ENCODE measurements around the gene UNC119. TPM values are rescaled to one million over a fixed set of nuclear protein-coding genes. Genes with fewer than 3 reads are reported as not detected.
"Not testable (repeated sequence)": the region's sequence is repeated elsewhere in the genome, so short reads cannot be mapped to it uniquely, and the experiment has no call there.

UNC119 gene
- polyA plus RNA-seq, 4 donors, result 54.4 to 74.1 (median 59.7) TPM

GRCh38 chr17:28524476-28525424, 27.7 kb downstream of the UNC119 start:
- DNase-seq (ENCODE audit: low read depth in 4 of 4, low spot score in 3 of 4), result peak; percentile 41 to 71 (median 68)

- no peak for DNase-seq (ENCODE audit: low read depth in 4 of 4, low spot score in 3 of 4)
These were observed 28.5 kb downstream of the UNC119 start for GRCh38 chr17:28523876-28524275.

DNA sequence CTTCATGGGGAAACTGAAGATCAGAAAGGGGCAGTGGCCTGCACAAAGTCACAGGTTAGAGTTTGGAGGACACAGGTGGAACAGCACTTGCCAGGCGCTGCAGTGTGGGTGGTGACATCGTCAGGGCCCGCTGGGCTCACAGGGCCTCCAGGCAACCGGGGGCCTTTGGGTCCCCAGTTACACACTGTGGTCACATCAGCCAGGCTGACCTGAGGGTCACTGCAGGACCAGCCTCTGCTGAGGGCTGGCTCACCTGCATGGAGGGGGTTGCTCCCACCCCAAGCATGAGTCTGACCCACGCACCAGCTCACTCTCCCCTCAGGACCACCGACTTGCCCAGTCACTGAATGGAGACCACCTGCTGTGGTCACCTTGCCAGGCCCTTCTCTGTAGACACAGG, 29.2 kb downstream of the UNC119 start:
- no peak for DNase-seq (ENCODE audit: low read depth in 4 of 4, low spot score in 3 of 4)

DNA sequence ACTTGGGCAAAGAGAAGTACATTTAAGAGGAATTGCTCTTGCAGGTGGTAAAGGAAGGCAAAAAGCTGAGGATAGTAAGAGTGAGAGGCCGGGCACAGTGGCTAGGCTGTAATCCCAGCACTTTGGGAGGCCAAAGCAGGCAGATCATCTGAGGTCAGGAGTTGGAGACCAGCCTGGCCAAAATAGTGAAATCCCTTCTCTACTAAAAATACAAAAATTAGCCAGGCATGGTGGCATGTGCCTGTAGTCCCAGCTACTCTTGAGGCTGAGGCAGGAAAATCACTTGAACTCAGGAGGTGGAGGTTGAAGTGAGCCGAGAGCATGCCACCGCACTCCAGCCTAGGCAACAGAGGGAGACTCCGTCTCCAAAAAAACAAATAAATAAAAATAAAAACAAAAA, 30.1 kb downstream of the UNC119 start:
- not testable (repeated sequence) for DNase-seq (ENCODE audit: low read depth in 4 of 4, low spot score in 3 of 4)

DNA sequence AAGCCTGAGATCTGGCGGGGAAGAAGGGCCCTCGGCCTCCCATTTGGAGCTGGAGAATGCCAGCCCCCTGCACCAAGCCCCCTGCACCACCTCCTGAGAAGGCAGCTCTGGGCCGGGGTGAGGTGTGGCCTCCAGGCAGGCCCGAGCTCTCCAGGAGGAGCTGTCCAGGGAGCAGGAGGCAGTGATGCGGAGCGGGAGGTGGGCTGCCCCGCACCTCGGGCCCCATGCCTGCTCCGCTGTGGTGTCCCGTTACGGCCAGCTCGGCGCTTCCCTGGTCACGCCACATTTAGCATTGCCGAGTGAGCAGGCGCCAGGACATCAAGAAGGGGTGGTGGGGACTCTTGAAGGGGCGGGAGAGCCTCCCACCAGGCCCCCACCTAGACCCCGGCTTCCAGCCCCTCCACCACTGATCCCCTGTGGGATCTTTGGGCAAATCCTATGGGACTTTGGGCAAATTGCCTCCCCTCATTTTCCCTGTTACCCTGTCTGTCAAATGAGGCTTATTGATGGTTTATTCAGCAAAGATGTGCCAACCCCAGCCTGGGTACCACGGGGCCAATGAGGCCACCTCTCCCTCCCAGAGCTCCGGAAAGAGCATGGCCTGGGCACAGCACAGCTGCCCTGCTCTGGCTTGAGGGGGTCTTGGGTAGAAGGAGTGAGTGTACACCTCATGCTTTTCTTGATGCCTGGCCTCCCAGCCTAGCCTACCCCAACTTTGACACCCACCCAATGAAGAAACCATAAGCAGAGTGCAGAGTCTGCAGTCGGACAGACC, 30.9 kb downstream of the UNC119 start:
- peak in 3 of 4 donors; percentile 43 to 62 (median 54) for DNase-seq (ENCODE audit: low read depth in 4 of 4, low spot score in 3 of 4)

- no peak for DNase-seq (ENCODE audit: low read depth in 4 of 4, low spot score in 3 of 4)
These were observed 31.7 kb downstream of the UNC119 start for GRCh38 chr17:28520687-28521086.

- no peak for DNase-seq (ENCODE audit: low read depth in 4 of 4, low spot score in 3 of 4)
These were observed 33.2 kb downstream of the UNC119 start for GRCh38 chr17:28519236-28519635.

DNA sequence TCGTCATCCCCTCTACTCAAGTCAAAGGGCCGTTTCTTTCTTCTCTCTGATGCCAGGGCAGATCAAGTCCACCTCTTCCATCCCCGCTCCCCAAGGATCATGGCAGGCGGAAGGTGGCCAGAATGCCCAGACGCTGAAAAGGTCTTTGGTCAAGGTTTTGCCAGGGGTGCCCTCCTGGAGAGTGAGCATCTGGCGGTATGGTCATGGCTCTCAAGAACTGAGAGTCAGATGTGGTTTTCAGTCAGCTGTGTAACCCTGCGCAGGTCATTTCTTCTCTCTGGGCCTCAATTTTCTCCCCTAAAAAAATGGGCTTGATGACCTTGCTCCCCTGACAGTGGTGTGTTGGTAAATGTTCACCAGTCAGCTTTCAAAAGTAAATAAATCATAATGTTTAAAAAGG, 33.8 kb downstream of the UNC119 start:
- DNase-seq (ENCODE audit: low read depth in 4 of 4, low spot score in 3 of 4), result no peak

GRCh38 chr17:28518132-28518531, 34.3 kb downstream of the UNC119 start:
- DNase-seq (ENCODE audit: low read depth in 4 of 4, low spot score in 3 of 4), result no peak

- no peak for DNase-seq (ENCODE audit: low read depth in 4 of 4, low spot score in 3 of 4)
These were observed 36.9 kb downstream of the UNC119 start for GRCh38 chr17:28515518-28515917.

DNA sequence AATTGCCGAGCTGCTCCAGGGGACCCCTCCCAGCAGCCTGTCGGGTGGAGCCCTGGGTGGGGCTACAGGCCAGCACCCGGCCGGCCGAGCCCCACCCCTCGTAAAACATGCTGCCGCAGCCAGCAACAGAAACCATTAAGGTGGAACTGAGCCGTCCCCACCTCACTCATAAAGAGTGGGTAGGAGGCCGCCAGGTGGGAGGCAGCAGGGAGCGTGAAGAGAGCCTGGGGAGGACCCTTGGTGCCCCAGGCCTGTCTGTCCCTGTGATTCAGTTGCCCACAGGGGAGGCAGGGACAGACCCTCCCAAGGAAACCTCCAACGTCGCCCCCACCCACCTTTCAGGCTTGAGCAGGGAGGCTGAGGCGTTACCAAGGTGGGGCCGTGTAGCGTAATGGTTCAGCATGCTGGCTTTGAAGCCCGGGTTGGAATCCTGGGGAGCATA, 37.8 kb downstream of the UNC119 start:
- no peak for DNase-seq (ENCODE audit: low read depth in 4 of 4, low spot score in 3 of 4)

DNA sequence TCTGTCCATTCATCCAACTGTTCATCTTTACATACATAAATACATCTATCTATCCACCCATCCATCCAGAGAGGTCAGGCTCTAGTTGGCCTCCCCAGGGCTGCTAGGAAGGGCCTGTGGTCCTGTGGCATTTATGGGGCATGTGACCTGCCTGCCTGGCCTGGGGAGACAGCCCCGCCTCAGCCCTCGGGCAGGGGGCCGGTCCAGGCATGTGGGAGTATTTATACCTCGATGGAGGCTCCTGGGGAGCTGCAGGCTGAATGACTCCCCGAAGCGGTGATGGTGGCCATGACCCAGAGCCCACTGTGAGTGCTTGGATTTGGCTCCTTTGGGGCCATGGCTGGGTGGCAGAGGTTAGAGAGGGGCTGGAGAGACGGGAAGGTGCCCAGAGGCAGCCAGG, 38.9 kb downstream of the UNC119 start:
- DNase-seq (ENCODE audit: low read depth in 4 of 4, low spot score in 3 of 4), result no peak

GRCh38 chr17:28511858-28512461, 40.5 kb downstream of the UNC119 start:
- no peak for DNase-seq (ENCODE audit: low read depth in 4 of 4, low spot score in 3 of 4)

- DNase-seq (ENCODE audit: low read depth in 4 of 4, low spot score in 3 of 4), result no peak
These were observed 42.6 kb downstream of the UNC119 start for GRCh38 chr17:28509789-28510188.

- no peak for DNase-seq (ENCODE audit: low read depth in 4 of 4, low spot score in 3 of 4)
These were observed 44.2 kb downstream of the UNC119 start for GRCh38 chr17:28508211-28508724.

DNA sequence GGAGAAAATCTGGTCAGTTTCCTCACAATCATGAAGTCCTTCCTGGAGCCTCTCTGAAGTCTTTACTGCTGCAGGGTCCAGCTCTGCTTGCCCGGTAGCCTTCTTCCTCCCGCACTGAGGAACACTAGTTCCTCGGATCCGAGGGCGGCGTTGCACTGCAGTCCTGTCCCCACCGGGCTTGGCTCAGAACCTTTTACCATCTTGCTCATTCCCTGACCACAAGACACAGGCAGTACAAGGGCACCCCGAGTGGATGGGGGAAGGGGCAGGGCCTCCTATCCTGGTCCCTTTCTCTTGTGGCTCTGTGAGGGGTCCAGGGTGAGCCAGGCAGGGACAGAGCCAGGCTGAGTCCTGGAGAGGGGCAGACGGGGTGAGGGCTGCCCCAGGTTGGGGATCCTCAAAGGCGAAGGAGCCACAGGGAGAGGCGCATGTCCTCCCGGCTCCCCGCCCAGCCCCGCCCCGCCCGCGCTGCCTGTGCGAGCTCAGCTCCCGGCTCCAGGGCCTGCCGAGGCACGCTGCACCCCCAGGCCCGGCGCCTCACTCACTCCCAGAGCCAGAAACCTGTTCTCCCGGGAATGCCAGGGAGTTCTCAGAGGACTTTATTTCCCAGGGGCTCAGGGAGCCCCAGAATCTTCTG, 44.7 kb downstream of the UNC119 start:
- no peak for DNase-seq (ENCODE audit: low read depth in 4 of 4, low spot score in 3 of 4)

- no peak for DNase-seq (ENCODE audit: low read depth in 4 of 4, low spot score in 3 of 4)
These were observed 45.5 kb downstream of the UNC119 start for GRCh38 chr17:28506763-28507487.

DNA sequence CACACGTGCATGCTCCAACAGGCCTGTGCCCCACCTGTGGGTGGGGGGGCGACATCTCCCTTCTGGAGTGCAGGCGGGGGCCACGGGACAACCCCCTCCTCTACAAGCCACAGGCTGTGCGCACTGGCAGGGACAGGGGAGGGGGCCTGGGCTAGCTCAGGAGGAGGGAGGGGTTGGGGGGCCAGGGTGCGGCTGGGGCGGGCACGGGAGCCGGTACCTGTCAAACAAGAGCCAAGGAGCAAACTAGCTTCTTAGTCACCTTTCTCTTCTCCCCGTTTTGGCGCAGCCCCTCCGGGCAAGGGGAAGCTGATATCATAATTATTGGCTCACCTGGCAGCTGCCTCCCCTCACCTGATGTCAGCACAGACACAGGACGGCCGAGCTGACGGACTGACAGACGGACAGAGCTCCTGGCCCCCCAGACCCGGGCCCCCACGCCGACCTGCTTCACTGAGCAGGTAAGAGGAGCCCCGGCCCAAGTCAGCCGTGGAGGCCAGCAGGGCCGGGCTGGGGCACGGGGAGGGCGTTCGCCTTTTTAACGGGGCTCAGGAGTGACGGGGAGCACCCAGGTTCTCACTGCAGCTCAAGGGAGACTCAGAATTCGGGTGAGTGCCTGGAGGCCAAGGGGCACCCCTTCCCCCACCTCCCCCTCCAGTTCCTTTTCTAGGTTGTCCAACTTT, 46.3 kb downstream of the UNC119 start, which contains the start of gene FOXN1:
Gene FOXN1, plus strand, starts transcription at position 363 of the 680 bp plus-strand sequence. CDS start 17,622 bp downstream, outside the sequence.
- no peak for DNase-seq (ENCODE audit: low read depth in 4 of 4, low spot score in 3 of 4)

DNA sequence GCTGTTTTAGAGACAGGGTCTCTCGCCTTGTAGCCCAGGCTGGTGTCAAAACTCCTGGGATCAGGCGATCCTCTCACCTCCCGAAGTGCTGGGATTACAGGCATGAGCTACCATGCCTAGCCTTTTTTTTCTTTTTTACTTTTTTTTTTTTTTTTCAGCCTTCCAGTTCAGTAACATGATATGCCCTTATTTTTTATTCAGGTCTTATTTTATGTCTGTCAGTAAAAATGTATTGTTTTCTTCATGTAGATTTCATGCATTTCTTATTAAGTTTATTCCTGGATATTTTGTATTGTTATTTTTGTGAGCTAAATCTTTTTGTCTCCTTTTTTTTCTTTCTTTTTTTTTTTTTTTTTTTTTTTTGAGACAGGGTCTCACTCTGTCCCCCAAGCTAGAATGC, 49.0 kb downstream of the UNC119 start:
- no peak for DNase-seq (ENCODE audit: low read depth in 4 of 4, low spot score in 3 of 4)

Measured in right renal pelvis (tissue), 4 donors.